ENCODE data around the gene PAQR9.

PAQR9 gene

DNA sequence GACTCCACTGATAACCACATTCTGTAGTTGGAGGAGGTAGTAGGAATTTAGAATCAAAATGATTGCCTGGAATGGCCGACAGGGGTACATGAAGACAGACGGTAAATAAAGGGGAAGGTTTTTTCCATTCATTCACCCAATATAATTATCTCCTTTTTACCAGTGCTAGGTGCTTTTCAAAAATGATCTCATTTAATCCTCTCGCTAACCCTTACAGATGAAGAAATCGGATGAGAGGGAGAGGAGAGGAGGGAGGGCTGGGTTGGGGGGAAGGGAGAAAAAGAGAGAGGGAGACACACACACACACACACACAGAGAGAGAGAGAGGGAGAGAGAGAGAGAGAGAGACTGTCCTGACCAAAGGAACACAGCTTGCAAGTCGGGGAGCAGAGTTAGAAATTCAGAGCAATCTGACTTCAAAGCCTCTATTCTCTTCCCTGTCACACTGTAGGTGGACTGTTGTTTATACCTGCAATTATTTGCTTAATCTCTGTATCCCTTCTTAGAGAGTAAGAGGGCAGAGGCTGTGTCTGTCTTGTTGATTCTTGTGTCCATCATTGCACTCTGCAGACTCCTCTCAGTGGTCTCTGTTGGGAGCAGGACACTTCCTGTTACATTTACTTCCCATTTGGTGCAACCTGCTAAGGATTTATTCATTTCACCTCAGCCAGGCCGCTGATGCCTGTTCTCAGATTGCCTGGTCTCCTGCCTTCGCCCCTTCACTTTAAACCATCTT lies 18.7 kb upstream of the PAQR9 start:
- peak; percentile 1 for DNase-seq

DNA sequence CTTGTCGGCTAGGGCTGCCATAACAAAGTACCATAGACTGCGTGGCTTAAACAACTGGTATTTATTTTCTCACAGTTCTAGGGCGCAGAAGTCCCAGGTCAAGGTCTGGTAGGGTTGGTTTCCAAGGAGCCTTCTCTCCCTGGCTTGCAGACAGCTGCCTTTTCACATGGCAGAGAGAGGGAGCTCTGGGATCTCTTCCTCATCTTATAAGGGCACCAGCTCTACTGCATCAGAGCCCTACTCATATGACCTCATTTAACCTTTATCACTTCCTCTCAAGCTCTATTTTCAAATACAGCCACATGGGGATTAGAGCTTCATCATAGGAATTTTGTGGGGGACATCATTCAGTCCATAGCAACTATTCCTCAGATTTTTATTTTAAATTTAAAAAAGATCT lies 17.6 kb upstream of the PAQR9 start:
- peak; percentile 70 for DNase-seq

DNA sequence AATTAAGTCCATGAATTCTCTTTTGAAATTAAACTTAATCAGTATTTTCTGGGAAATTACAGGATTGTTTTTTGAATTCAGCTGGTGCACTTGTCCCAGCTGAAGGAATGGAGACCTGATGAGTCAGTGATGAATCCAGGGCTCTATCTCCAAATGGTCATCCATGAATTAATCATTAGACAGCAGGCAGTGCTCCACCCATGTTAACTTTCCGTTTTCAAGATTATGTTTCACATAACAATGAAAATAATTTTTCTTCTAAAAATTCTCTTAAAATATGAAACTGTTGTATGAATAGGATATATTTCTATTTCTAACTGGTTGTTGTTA lies 13.9 kb upstream of the PAQR9 start:
- no peak for DNase-seq

DNA sequence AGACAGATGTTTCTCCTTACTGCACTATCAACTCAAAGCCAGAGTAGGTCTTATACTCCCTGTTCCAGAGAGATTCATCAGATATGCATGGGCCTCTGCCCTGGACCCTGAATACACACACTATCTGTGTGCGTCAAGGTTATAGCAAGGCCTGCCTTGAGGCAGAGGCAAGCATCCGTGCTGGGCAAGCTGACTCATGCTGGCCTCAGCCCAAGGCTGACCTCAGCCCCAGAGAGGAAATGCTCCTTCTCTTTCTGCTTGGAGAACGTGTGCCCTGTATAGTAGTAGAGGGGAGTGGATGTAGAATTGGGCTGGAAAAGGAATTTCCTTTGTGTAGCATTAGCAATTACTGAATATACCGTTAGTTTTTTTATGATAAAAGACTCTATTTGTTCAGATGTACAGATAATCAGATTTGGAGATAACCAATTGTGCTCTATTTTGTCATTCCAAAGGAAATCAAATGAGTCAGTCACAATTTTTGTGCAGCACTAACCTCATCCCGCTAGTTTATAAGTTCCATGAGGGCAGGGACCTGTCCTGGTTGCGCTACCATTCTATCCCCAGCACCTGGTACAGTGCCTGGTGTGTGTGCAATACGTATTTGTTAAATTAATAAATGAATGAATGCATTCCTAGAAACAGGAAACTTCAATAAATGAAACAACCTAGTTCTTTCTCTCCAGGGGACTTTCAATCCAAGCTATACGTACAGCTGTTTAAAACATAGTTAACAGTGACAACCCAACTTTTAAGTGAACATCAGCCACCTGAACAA lies 13.3 kb upstream of the PAQR9 start:
- DNase-seq: peak; percentile 69

DNA sequence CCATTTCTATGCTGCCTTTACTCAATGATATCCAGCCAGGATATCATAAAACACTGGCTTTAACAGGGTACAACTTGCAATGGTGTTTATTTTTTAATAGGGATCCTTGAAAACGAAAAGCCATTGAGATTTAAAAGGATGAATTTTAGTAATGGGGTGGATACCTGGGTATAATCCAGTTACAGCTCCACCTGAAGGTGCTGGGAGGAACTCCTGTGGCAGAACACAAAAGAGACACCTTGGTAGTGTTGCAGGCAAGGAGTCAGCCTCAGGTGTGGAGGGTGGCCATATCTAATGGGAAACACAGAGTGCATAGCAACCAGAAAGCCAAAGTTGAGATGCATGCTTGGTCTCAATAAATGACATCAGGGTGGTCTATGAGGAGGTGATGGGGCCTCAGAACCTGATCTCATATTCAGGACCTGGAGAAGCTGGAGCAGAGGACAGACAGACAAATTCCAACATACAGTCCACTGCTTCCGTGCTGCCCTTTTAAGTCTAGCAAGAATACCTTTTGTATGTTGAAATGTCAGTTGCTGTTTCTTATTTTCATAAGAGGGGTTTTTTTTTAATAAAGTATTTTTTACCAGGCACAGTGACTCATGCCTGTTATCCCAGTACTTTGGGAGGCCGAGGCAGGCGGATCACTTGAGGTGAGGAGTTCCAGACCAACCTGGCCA lies 12.0 kb upstream of the PAQR9 start:
- no peak for DNase-seq

DNA sequence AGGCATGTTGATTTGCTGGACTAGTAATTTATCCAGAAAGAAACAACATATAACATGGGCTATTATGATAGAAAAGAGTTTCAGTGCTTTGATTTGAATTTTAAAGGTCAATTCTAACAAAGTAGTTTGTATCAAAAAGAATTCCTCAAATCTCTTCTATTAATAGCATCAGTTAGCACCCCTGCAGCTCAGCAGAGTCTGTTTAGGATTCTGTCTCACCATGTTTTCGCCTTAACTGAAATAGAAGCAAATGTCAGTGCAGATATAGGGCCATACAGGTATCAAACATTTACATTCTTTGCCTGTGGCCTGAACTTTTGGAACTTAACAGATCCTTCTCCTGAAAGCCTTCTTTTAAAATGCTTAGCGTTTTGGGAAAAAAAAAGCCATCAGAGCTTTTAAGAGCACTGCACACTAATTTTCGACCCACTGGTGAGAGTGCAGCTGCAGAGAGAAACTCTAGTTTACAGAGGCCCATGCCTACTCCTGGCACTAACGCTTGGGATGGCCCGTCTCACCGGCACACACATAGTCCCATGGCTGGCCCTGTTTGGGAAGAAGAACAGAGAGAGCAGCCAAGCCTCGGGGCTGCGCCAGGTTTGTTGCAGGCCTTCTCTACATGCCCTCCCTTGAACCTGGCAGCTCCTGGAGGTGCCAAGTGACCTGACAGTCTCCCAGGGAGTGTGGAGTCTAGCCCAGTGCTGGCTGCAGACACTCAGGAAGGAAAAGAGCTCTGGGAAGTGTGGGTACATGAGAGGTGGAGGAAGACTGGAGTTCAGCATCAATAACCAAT lies 9.9 kb upstream of the PAQR9 start:
- no peak for DNase-seq

DNA sequence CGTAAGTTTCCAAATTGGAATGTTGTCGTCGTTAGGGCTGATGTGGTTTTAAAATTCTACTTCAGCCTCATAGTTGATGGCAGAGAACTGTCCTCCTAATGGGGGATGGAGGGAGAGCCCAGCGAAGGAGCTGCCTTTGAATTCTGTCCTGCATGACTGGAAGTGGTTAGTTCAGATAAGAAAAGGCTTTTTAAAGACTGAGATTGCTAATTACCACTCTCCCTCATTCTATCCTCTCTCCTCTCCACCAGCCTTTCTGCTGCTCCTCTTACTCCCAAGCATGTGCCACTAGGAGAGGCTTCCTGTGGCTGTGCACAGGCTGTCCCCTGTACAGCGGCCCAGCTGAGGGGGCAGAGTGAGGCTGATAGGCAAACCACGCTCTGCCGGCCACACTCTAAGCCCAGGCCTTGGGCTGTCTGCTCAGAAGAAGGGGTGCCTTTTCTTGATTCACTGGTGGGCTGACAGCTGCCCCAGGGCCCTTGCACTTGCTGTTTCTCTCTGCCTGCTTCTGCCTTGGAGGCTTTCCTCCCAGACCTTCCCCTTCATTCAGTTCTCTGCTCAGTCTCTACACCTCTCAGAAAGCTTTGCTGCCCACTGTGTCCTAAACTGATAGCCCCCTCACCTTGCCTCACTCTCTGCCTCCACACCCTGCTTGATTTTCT lies 8.7 kb upstream of the PAQR9 start:
- no peak for DNase-seq

DNA sequence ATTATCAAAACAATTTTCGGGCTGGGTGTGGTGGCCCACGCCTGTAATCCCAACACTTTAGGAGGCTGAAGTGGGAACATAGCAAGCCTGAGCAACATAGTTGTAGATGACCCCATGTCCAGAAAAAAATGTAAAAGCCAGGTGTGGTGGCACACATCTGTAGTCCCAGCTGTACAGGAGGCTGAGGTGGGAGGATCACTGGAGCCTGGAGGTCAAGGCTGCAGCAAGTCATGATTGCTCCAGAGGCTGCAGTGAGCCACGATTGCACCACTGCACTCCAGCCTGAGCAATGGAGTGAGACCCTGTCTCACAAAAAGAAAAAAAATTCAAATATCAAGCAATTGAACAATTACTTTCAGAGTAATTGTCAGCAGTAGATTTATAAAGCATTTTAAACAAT lies 8.0 kb upstream of the PAQR9 start:
- DNase-seq: no peak

DNA sequence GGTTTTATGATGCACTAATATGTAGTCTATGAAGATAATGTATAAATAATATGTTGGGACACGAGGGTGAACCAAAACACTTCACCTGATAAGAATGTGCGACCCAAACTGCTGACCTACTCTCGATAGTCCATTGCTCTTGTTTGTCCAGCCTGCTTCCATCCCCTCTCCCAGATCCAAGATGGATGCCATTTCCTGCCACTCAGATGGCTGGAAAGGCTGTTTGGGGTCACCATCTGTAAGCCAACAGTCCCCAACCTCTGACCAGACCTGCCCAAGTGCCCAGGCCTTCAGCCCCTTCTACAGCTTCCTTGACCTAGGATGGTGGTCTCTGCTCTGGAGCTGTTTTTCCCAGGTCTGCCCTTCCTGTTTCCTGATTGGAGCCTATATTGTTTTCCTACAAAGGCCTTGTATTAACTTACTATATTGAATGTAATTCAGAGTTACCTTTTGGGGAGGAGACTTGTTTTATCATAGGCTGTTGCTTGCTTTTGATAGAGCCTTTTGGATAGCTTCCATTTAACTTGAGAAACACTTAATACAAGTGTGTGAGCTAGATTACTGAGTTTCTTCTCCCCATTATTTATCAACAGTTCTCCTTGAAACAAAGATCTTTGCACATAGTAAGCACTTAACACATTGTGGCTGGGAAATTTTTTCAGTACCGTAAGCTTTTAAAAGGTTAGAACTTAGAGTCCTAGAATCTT lies 5.0 kb upstream of the PAQR9 start:
- DNase-seq: no peak

DNA sequence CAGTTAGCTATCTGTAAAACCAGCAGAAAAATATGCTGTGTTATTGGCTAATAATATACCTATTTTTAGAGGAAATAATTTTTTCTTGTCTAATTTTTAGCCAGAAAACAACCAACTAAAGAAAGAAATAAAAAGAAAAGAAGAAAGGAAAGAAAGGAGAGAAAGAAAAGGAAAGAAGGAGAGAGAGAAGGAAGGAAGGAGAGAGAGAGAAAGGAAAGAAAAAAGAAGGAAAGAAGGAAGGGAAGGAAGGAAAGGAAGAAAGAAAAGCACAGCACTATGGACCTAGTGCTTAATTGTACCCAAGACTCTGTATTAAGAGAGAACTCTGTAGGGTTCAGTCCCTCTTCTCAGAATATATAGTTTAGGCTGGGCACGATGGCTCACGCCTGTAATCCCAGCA lies 3.3 kb upstream of the PAQR9 start:
- no peak for DNase-seq

DNA sequence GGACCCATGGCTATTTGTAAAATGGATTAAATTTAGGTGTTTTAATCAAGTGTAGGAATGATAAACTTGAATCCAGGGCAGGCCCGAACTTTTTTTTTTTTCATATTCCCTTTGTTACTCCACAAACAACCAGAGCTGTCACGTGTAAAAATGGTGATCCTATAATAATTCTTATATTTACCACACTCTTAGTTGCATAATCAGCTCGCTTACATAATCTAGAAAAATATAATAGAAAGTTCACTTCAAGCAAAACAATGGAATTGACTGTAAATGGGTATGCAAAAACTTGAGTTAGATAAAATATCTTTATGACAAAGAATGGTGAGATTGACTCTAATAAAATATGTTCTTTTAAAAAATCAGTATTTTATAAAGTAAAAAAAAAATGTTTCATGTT lies 2.1 kb upstream of the PAQR9 start:
- no peak for DNase-seq

DNA sequence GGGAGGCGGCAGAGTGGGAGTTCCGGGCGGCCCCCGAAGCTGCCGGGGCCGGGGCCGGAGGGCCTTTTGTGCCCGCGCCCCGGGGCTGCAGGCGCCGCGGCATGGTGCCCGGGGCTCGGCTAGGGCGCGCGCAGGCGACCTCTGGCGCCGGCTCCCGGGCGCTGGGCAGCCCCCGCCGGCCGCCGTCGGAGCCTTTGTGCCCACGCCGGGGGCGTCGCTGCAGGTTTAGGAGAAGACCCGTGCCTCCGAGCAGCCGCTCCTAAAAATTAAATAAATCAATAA lies 299 bp downstream of the PAQR9 start:
- DNase-seq: no peak

DNA sequence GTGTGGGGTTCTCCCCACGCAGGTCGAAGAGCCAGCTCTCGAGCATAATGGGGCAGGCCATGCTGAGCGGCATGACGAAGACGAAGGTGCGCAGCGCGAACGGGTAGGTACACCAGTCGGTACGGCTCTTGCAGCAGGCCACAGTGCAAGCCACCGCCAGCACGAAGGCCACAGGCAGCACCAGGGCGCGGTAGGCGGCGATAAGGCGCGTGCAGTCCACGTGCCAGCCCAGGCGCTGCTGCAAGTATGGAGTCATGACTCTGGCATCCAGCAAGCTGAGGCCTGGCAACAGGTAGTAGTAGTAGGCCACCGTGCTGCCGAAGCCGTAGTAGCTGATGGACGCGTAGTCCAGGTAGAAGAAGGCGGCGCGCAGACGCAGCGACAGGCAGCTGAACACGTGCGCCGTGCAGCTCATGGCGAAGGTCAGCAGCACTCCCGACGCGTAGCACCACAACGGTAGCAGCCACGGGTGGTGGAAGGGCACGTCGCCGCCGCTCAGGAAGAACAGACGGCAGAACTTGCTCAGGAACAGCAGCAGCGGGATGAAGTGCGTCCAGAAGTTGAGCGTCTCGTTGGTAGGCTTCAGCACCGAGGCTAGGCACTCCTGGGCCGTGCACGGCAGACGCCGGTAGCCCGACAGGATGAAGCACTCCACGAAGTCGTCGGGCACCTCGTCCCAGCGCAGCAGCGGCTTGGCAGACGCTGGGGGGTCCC lies 797 bp downstream of the PAQR9 start:
- no peak for DNase-seq

DNA sequence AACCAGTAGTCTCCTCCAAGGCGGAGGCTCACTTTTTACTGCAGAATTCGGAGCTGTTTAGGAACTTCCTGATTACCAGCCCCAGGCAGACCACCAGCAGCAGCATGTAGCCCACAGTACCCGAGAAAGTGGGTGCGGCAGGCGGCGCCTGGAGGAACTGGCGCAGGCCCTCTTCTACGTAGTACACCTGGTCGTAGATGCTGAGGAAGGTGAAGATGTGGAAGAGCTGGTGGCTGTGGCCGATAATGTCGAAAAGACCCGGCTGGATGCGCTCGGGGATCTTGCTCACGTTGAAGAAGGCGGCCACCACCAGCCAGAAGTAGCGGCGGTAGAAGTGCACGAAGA lies 1.3 kb downstream of the PAQR9 start:
- no peak for DNase-seq

DNA sequence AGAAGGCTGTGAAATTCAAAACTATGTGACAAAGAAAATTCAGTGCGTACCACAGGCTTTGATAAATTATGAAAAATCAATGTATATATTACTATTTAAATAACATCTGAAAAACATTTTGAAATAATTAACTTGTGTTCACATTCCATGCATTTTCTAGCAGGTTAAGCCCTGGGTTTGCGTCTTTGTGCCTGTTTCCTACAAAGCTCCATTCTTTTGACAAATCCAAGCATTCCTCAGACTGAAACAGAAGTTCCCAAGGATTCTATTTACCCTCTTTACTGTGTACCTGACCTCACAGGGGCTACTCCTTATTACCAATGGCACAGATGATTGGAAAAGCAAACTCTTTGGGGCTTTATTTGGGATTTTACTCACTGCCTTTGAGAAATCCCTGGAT lies 1.9 kb downstream of the PAQR9 start:
- no peak for DNase-seq

DNA sequence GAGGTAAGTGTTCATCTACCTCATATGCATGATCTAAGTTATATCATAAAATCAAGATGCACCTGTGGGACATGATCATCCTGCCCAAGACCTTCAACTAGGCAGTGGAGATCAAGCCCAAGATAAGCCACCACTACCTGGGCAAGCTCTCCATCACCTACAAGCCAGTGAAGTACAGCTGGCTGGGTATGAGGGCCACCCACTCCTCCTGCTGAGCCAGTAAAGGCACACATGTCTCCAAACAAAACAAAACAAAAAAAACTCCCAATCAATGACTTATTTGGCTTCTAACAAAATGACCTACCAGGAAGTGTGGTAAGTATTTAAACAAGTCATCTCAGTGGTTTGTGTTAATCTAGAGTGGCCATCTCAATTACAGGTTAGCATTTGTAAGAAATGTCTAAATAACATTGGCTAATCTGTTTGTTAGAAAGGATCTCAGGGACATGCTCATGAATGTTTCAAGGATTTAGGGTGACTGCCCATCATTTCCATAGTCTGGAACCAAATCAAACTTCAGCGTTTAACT lies 3.1 kb downstream of the PAQR9 start:
- DNase-seq: no peak

DNA sequence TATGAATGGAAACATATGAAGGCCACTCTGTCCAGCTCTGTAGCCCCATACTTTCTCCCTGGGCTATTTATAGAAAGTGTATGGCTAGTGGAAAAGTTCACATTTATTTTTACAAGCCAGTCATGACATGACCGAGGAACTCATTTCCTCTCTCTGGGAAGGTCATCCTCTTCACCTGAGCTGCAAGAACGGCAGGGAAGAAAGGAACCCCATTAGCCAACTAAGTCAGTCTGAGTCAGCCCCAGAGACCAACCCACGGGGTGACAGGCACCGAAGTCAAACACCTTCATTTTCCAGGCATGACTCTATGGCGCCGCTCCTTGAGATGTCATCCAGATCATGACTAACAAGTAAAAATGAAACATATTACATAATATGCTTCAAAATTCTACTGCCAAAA lies 4.8 kb downstream of the PAQR9 start:
- DNase-seq: no peak

DNA sequence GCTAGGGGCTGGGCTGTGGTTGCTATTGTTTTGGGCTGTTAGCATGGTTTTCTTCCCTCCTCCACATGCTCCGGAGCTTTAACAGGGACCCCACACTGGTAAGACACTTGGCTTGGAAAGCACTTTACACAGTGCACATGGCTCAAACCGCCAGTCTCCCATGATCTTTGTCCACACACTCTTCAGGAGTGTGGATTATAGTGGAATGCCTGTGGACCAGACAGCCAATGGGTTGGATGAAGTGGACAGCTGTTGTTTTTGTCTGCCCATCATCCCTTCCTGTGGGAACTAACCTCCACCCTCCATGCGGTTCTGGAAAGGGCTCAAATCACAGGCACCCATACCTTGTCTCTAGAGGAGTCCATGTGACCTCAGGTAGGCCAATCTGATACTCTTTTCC lies 10.0 kb downstream of the PAQR9 start:
- DNase-seq: no peak

DNA sequence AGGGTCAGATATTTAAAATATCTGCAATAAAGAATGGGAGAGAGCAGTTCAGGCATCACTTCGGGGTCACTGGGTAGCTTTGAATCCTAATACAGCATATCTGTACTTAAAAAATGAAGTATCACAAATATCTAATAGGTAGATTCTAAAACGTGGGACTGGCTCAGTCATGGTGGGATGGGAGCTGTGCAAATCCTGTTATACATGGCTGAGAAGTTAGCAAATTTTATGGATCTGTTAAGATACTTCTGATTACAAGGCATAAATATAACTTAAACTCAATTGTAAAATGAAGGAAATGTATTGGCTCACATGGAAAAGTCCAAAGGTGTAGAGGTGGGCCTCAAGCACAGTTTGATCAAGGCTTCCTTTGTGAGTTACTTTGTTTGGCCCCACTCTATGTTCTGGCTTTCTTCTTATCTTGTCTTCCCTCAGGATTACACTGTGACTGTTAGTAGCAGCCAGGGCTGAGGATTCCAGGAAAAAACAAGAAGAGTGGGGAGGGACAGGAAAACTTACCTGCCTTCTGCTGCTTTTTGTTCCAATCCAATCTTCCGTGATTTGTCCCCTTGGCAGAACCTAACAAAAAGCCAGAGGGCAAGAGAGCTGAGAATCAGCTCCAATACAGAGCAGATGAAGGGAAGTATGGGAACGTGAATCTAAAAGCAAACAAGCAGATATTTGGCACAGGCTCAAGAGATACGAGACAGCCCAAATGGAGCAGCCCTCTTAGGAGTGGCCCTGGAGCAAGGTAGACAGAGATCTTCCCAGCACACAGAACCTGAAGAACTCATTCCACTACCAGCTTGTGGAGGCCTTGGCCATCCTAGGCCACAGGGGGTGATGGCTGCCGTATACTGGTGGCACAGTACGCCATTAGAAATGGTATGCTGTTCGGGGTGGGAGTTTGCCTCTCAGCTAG lies 10.9 kb downstream of the PAQR9 start:
- no peak for DNase-seq

DNA sequence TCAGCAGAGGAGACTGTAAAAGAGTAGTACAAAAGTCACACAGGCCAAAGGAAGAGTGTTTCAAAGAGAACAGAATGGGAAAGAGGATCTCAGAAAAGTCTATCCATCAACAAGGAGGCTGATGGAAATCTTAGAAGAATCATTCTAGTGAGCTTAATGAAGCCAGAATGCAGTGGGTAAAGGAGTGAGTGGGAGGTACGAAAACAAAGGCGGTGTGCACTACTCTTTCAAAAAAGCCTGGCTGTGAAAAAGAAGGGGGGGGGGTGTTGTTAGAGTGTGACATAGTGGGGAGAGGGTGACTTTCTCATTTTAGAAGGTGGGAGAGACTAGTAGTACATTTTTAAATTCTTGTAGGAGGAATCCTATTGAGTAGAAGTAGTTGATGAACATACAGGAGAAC lies 11.7 kb downstream of the PAQR9 start:
- no peak for DNase-seq

DNA sequence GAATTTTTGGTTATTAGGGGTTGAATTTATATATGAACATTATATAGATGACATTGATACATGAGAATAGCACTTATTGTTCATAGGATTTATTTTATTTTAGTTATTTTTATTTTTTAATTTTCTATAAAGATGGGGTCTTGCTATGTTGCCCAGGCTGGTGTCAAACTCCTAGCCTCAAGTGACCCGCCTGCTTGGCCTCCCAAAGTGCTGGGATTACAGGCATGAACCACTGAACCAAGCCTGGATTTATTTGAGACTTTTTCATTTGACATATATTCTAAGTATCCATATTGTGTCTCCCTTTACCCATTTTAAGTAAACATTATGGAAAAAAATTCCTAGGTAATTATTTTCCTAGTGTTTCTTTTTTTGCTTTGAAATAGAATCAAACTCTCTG lies 12.5 kb downstream of the PAQR9 start:
- DNase-seq: no peak

Measured in MV-4-11 (cell line).